ENCODE results near the gene PRKCE.

GRCh38 chr2:45721150-45721549 is 69.7 kb downstream of the PRKCE start:
- TF ChIP-seq, protein P1, sequence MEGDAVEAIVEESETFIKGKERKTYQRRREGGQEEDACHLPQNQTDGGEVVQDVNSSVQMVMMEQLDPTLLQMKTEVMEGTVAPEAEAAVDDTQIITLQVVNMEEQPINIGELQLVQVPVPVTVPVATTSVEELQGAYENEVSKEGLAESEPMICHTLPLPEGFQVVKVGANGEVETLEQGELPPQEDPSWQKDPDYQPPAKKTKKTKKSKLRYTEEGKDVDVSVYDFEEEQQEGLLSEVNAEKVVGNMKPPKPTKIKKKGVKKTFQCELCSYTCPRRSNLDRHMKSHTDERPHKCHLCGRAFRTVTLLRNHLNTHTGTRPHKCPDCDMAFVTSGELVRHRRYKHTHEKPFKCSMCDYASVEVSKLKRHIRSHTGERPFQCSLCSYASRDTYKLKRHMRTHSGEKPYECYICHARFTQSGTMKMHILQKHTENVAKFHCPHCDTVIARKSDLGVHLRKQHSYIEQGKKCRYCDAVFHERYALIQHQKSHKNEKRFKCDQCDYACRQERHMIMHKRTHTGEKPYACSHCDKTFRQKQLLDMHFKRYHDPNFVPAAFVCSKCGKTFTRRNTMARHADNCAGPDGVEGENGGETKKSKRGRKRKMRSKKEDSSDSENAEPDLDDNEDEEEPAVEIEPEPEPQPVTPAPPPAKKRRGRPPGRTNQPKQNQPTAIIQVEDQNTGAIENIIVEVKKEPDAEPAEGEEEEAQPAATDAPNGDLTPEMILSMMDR (conservative IDR thresholded peaks at IDR 0.05; ENCODE audit: low read length) = no peak
- no peak for TF ChIP-seq EZH2phosphoT487 (IDR thresholded peaks at IDR 0.05; ENCODE audit: borderline replicate concordance, low read depth, low read length)

Data from OCI-LY7 (cell line).